Keratinocyte (primary cell): ENCODE results near the gene TXNL4A. TPM values are rescaled to one million over a fixed set of nuclear protein-coding genes. Genes with fewer than 3 reads are reported as not detected.
A peak's percentile ranks its signal among the peaks of the same experiment; 100 is the strongest.

Source experiments
- DNase-seq: peaks from one replicate; pipeline ENCODE4 v3.0.0-alpha.2; 2011; ENCODE audit warnings: low read depth, missing footprints, low spot score
- FAIRE-seq: peaks from 2 replicates; lab custom pipeline; 2011; peaks lifted over from hg19 to GRCh38; lab: Jason Lieb, UNC
- H2AFZ ChIP-seq: 2 replicates; pipeline ENCODE4 v1.6.0; 2012; ENCODE audit warnings: low read length, control low read depth, inconsistent platforms; ENCODE audit not compliant: control insufficient read depth
- H3K27ac ChIP-seq: 2 replicates; pipeline ENCODE4 v1.5.1; 2011; ENCODE audit warnings: low read length; ENCODE audit not compliant: control insufficient read depth, insufficient read depth
- H3K27me3 ChIP-seq: 3 replicates; pipeline ENCODE4 v1.6.0; 2011; ENCODE audit warnings: low read length; ENCODE audit not compliant: control insufficient read depth, insufficient read depth; ENCODE audit errors: extremely low read depth
- H3K36me3 ChIP-seq, 2 experiments: 2 replicates in 1 of 2; 3 replicates in 1 of 2; pipeline ENCODE4 v1.5.1; 2011; ENCODE audit warnings: low read length in 2 of 2, mild to moderate bottlenecking in 1 of 2; ENCODE audit not compliant: control insufficient read depth in 2 of 2, insufficient read depth in 2 of 2; ENCODE audit errors: extremely low read depth in 1 of 2
- H3K4me1 ChIP-seq: 3 replicates; pipeline ENCODE4 v1.5.1; 2011; ENCODE audit warnings: low read length; ENCODE audit not compliant: control insufficient read depth, insufficient read depth; ENCODE audit errors: extremely low read depth
- H3K4me2 ChIP-seq: 3 replicates; pipeline ENCODE4 v1.6.0; 2011; ENCODE audit warnings: low read depth, low read length; ENCODE audit not compliant: control insufficient read depth, insufficient read depth; ENCODE audit errors: extremely low read depth
- H3K4me3 ChIP-seq, 3 experiments: fragments of 200-600 bp in 1 of 3; sonication (generic) in 1 of 3; 2 replicates in 2 of 3; 3 replicates in 1 of 3; pipeline ENCODE4 v1.5.1; 2011 to 2016; ENCODE audit warnings: low read length in 3 of 3, mild to moderate bottlenecking in 3 of 3, control low read depth in 2 of 3, inconsistent platforms in 1 of 3, low read depth in 1 of 3, mixed read lengths in 1 of 3, mixed run types in 1 of 3, moderate library complexity in 1 of 3; ENCODE audit not compliant: control insufficient read depth in 2 of 3, insufficient read depth in 2 of 3; ENCODE audit errors: extremely low read depth in 1 of 3
- H3K79me2 ChIP-seq: 2 replicates; pipeline ENCODE4 v1.6.0; 2012; ENCODE audit warnings: low read length; ENCODE audit not compliant: control insufficient read depth, insufficient read depth
- H3K9ac ChIP-seq: 3 replicates; pipeline ENCODE4 v1.6.0; 2011; ENCODE audit warnings: low read length; ENCODE audit not compliant: control insufficient read depth, insufficient read depth; ENCODE audit errors: extremely low read depth
- H3K9me1 ChIP-seq: 3 replicates; pipeline ENCODE4 v1.6.0; 2011; ENCODE audit warnings: low read length; ENCODE audit not compliant: control insufficient read depth, insufficient read depth; ENCODE audit errors: extremely low read depth
- H3K9me3 ChIP-seq: 2 replicates; pipeline ENCODE4 v1.5.1; 2012; ENCODE audit warnings: low read depth, low read length; ENCODE audit not compliant: control insufficient read depth
- H4K20me1 ChIP-seq: 3 replicates; pipeline ENCODE4 v1.6.0; 2011; ENCODE audit warnings: low read length; ENCODE audit not compliant: control insufficient read depth, insufficient read depth; ENCODE audit errors: extremely low read depth
- CTCF ChIP-seq, 3 experiments: IDR thresholded peaks in 1 of 3; conservative IDR thresholded peaks in 1 of 3; optimal IDR thresholded peaks in 1 of 3; 2 replicates in 2 of 3; 3 replicates in 1 of 3; pipeline versions ENCODE3 to v1.5.1; 2011; ENCODE audit warnings: low read length in 3 of 3, mild to moderate bottlenecking in 3 of 3, moderate library complexity in 2 of 3, control low read depth in 1 of 3, inconsistent platforms in 1 of 3; ENCODE audit not compliant: insufficient read depth in 2 of 3; ENCODE audit errors: extremely low read depth in 1 of 3
- EZH2 ChIP-seq: IDR thresholded peaks from one replicate; pipeline ENCODE4 v1.6.1; 2012; ENCODE audit warnings: inconsistent platforms, mild to moderate bottlenecking, low read length, moderate library complexity
- dilution Hi-C: fragments of 300-500 bp; cut with MboI; formaldehyde crosslinking; loops from one replicate; pipeline ENCODE4 v1.7.0; 2020; ENCODE audit warnings: low sequenced_read_pairs; ENCODE audit not compliant: extremely low pct_ligation_motif_present
- polyA plus RNA-seq, 5 experiments: library from polyadenylated mRNA; depleted of rRNA in 3 of 5; stranded (reverse) in 3 of 5; stranded (forward) in 1 of 5; unstranded in 1 of 5; fragments of >200 nt; gene quantifications; 1 replicate in 1 of 5; 2 replicates in 3 of 5; 3 replicates in 1 of 5; pipeline versions ENCODE4 v1.2.1 to v1.2.3, GENCODE V29; 2011 to 2012; ENCODE audit warnings: missing spikeins in 2 of 5, low read depth in 1 of 5, low replicate concordance in 1 of 5

TXNL4A gene
- polyA plus RNA-seq, 1 donor (not counting 4 experiments of a cell fraction or from before 2014, with no cell fraction given), result 142 TPM

- Histone ChIP-seq H3K79me2 (peaks cover 27% of the 10 kb centered on the region), H4K20me1 (no peaks in the 10 kb centered on the region), H3K36me3 (peaks cover 7 to 8% of the 10 kb centered on the region in 2 experiments), H3K4me2 (peak within 1 kb of the TSS; percentile 83), H3K4me1 (peaks cover 7% of the 10 kb centered on the region), H3K27ac (peak within 1 kb of the TSS; percentile 87), H2AFZ (peak within 1 kb of the TSS; percentile 97), H3K9me1 (no peaks in the 10 kb centered on the region), H3K9ac (peak within 1 kb of the TSS; percentile 90), H3K4me3 (peak within 1 kb of the TSS; percentile 87 to 96 (median 95)), H3K27me3 (no peaks in the 10 kb centered on the region), H3K9me3 (no peaks in the 10 kb centered on the region)
- dilution Hi-C loops, result no loop called here
- TF ChIP-seq EZH2 (no peak), CTCF (optimal IDR thresholded peaks at IDR 0.05 in 1 of 3, IDR thresholded peaks at IDR 0.05 in 1 of 3, conservative IDR thresholded peaks at IDR 0.05 in 1 of 3; ENCODE audit: extremely low read depth in 1 of 3, insufficient read depth in 2 of 3, low read length in 3 of 3) (peak; percentile 39 to 57 (median 56))
- FAIRE-seq (no peak), DNase-seq (peak; percentile 81)
Observed at GRCh38 chr18:80034068-80034851, 45.9 kb upstream of the TXNL4A start, which contains the start of gene RBFA. TSS of gene RBFA (plus strand) at chr18:80034434. CDS start at chr18:80034496, 62 bp downstream.

GRCh38 chr18:80033181-80034067 lies 45.1 kb upstream of the TXNL4A start:
- Histone ChIP-seq H3K27me3 (no peaks in the 10 kb centered on the region), H3K79me2 (peaks cover 27% of the 10 kb centered on the region), H3K27ac (peak overlapping the region; percentile 87), H3K4me3 (peak overlapping the region; percentile 69 to 87 (median 84)), H3K4me2 (peak overlapping the region; percentile 77), H3K9me3 (no peaks in the 10 kb centered on the region), H4K20me1 (no peaks in the 10 kb centered on the region), H2AFZ (peak overlapping the region; percentile 59), H3K9ac (peak overlapping the region; percentile 90), H3K9me1 (no peaks in the 10 kb centered on the region), H3K4me1 (peaks cover 7% of the 10 kb centered on the region), H3K36me3 (peaks cover 7 to 8% of the 10 kb centered on the region in 2 experiments)
- DNase-seq, result no peak
- FAIRE-seq, result no peak
- dilution Hi-C loops, result no loop called here
- TF ChIP-seq EZH2 (no peak), CTCF (optimal IDR thresholded peaks at IDR 0.05 in 1 of 3, IDR thresholded peaks at IDR 0.05 in 1 of 3, conservative IDR thresholded peaks at IDR 0.05 in 1 of 3; ENCODE audit: extremely low read depth in 1 of 3, insufficient read depth in 2 of 3, low read length in 3 of 3) (no peak)
